Heart left ventricle (tissue), 16 donors: Measurements from ENCODE around the gene DCPS. TPM values are rescaled to one million over a fixed set of nuclear protein-coding genes. Genes with fewer than 3 reads are reported as not detected.
A peak's percentile ranks its signal among the peaks of the same experiment; 100 is the strongest.

Experiments
- ATAC-seq, 4 donors: fragments of 200-7000 bp; cut with Tn5 transposase; one replicate each; pipeline ENCODE4 v1.9.1; 2020 to 2022; ENCODE audit warnings: moderate library complexity in 4 of 4, mild to moderate bottlenecking in 3 of 4, moderate number of reproducible peaks in 1 of 4
- DNase-seq, 5 donors: peaks; one replicate each; pipeline ENCODE4 v3.0.0-alpha.2; 2020
- H3K27ac ChIP-seq, 12 donors: fragments of 200-600 bp; sonication (generic) in 4 of 12; one replicate each; pipeline versions ENCODE4 v1.5.0 to v1.8.0; 2016 to 2022; ENCODE audit warnings: mild to moderate bottlenecking in 2 of 12
- H3K27me3 ChIP-seq, 9 donors: fragments of 200-600 bp; sonication (generic) in 2 of 9; one replicate each; pipeline versions ENCODE4 v1.5.1 to v1.8.0; 2016 to 2022; ENCODE audit warnings: mild to moderate bottlenecking in 3 of 9
- H3K36me3 ChIP-seq, 9 donors: fragments of 200-600 bp; sonication (generic) in 2 of 9; one replicate each; pipeline versions ENCODE4 v1.5.0 to v1.8.0; 2018 to 2022; ENCODE audit warnings: mild to moderate bottlenecking in 2 of 9
- H3K4me1 ChIP-seq, 12 donors: fragments of 200-600 bp; sonication (generic) in 4 of 12; one replicate each; pipeline versions ENCODE4 v1.5.0 to v1.8.0; 2016 to 2022; ENCODE audit warnings: mild to moderate bottlenecking in 3 of 12
- H3K4me3 ChIP-seq, 12 donors: fragments of 200-600 bp; sonication (generic) in 4 of 12; one replicate each; pipeline versions ENCODE4 v1.5.0 to v1.8.0; 2017 to 2022; ENCODE audit warnings: mild to moderate bottlenecking in 9 of 12, moderate library complexity in 4 of 12
- H3K9me3 ChIP-seq, 12 donors: fragments of 200-600 bp; sonication (generic) in 4 of 12; one replicate each; pipeline versions ENCODE4 v1.5.0 to v1.8.0; 2016 to 2022; ENCODE audit warnings: mild to moderate bottlenecking in 1 of 12
- CTCF ChIP-seq, 12 donors: fragments of 200-600 bp; sonication (generic) in 4 of 12; IDR thresholded peaks; one replicate each; pipeline versions ENCODE4 v1.5.0 to v1.8.0; 2018 to 2022; ENCODE audit warnings: antibody characterized with exemption in 12 of 12, mild to moderate bottlenecking in 5 of 12
- POLR2A ChIP-seq, 2 donors: fragments of 450-650 bp; IDR thresholded peaks; one replicate each; pipeline ENCODE4 v1.6.1; 2017; ENCODE audit warnings: antibody characterized with exemption in 2 of 2, mild to moderate bottlenecking in 2 of 2, moderate library complexity in 2 of 2
- WGBS, 4 donors: extraction: QIAGEN DNeasy Blood & Tissue Kit in 2 of 4; methylation state at CpG; one replicate each; pipeline versions ENCODE4 v1.1.5 to v1.1.7; 2013 to 2018; 5-methylcytosine and 5-hydroxymethylcytosine counted together
- intact Hi-C, 10 donors: fragments of 100-400 bp; cut with DNase I; formaldehyde crosslinking; loops; one replicate each; pipeline versions ENCODE4 v1.11.1 to v1.14.2; 2022
- polyA plus RNA-seq, 2 donors: library from polyadenylated mRNA; stranded (reverse); fragments of 200-250 nt; gene quantifications; one replicate each; pipeline ENCODE4 v1.2.3, GENCODE V29; 2013
- total RNA-seq, 9 donors: library from RNA; depleted of rRNA in 2 of 9; stranded (reverse); fragments of >200 nt in 2 of 9; fragmentation: NEBNext Ultra II Directional in 3 of 9; extraction: Animal tissue kit (Norgen Biotek cat#: 25700) in 3 of 9; gene quantifications; one replicate each; pipeline versions ENCODE4 v1.1.0 to v1.2.4, GENCODE V29; 2016 to 2023
- donor health status: ischemic (EF 13 %, LVEDD 7.1; RV severe dilation, severe dysfunction).
- donor health status: healthy with polysubstance abuse.
- donor health status: DM: no; HTN: yes; CAD: no.
- donor health status: DM: no; HTN: no; CAD: no.
- donor health status: ischemic (EF 25% LVEDD 6.9; RV normal size, moderate dysfunction).
- donor health status: ischemic (EF 25% LVEDD 5.7; RV mildly dilated, moderate dysfunction).
- donor health status: healthy.
- donor health status: DM: yes; HTN: yes; CAD: no.
- donor health status: ischemic (EF 35%, LVEDD 5.7; RV mildly dilated, moderate dysfunction).
- donor health status: nonischemic (EF 11% LVEDD 7.7; RV severe dilation, severe dysfunction).
- donor health status: DM: yes; HTN: yes; CAD: no.
- donor health status: PGD.
- donor health status: ischemic (EF 29% LVEDD 5.4; RV normal size, mild dysfunction).
- donor health status: nonischemic (EF 23%, LVEDD 6.1; RV moderate dilation, normal function).

The DCPS gene
- total and polyA plus RNA-seq, 11 donors = 7.7 to 18.9 (median 11.1) TPM

DNA sequence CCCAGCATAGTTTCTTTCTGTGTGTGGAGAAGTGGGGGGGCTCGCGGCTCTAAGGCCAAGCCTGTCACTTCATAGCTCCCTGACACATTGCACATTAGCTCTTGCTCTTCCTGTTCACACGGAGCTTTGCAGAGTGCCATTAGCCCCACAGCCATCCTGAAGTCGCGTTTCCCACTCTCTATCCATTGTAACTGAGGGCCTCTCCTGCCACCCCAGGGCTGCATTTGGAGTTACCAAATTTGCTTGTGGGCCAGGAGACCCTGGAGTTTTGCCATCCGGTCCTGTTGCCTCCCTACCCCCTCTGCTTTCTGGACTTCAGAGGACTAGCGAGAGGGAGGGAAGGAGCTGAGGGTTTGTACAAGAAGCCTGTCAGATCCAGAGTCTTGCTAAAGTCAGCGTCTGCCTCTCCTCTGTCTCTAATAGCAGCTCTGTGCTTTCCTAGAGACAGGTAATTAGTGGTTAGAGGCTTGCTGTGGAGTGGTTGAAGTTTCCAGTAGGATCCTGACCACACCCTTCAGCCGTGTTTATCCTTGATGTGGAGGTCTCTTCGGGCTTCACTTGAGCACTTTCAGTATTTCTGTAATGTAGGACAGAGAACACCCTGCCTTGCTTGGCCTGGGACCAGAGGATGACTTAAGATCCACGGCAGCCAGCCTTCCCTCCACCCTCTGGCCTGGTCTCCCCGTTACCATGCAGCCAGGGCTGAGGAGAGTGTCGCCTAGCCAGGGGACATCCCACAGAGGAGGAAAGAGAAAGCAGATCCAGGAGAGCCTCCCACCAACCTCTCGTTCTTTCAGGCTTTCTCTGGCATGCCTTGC is 14.1 kb downstream of the DCPS start:
- H3K4me3 ChIP-seq = peak overlapping the region in 7 of 12 donors; percentile 6 to 44 (median 17)
- WGBS, 4 donors = 29 to 63% (median 31%) methylated on average over 9 to 14 of the region's 14 CpGs
- intact Hi-C loops = loop anchor here in 9 of 10 donors (5.0 to 10.0 kb wide), 9 partner anchors 39 to 1027 kb away; partner anchors contain the start of gene ST3GAL4 (in 4 of the 9)
- H3K9me3 ChIP-seq = no peaks in the 10 kb centered on the region
- DNase-seq (peak; percentile 79 to 88 (median 83)), ATAC-seq (peak; percentile 86 to 93 (median 92))
- TF ChIP-seq CTCF (IDR thresholded peaks at IDR 0.05) (peak in 1 of 12 donors; percentile 12), POLR2A (IDR thresholded peaks at IDR 0.05) (no peak)
- H3K4me1 ChIP-seq = peaks cover 7 to 45% (median 27%) of the 10 kb centered on the region in 12 donors
- peak overlapping the region; percentile 73 to 93 (median 82) for H3K27ac ChIP-seq
- no peaks in the 10 kb centered on the region for H3K27me3 ChIP-seq
- H3K36me3 ChIP-seq = peaks cover 0 to 16% (median 4%) of the 10 kb centered on the region in 9 donors

GRCh38 chr11:126318574-126319373 is 14.9 kb downstream of the DCPS start:
- TF ChIP-seq CTCF (IDR thresholded peaks at IDR 0.05) (no peak), POLR2A (IDR thresholded peaks at IDR 0.05) (peak in 1 of 2 donors; percentile 19)
- ATAC-seq = peak; percentile 60 to 89 (median 86)
- Histone ChIP-seq H3K4me3 (peak overlapping the region in 6 of 12 donors; percentile 3 to 44 (median 22)), H3K27me3 (no peaks in the 10 kb centered on the region), H3K36me3 (peaks cover 0 to 17% (median 0%) of the 10 kb centered on the region in 9 donors), H3K4me1 (peaks cover 7 to 45% (median 27%) of the 10 kb centered on the region in 12 donors), H3K9me3 (no peaks in the 10 kb centered on the region), H3K27ac (peak overlapping the region; percentile 73 to 93 (median 82))
- intact Hi-C loops = loop anchor here in 9 of 10 donors (5.0 to 10.0 kb wide), 9 partner anchors 39 to 1026 kb away; partner anchors contain the start of gene ST3GAL4 (in 4 of the 9)
- 49 to 68% (median 57%) methylated on average over 8 to 9 of the region's 9 CpGs for WGBS, 4 donors
- peak in 4 of 5 donors; percentile 59 to 73 (median 62) for DNase-seq

GRCh38 chr11:126319374-126319740 is 15.5 kb downstream of the DCPS start:
- Histone ChIP-seq H3K9me3 (no peaks in the 10 kb centered on the region), H3K4me1 (peaks cover 7 to 41% (median 27%) of the 10 kb centered on the region in 12 donors), H3K27ac (peak overlapping the region; percentile 73 to 93 (median 82)), H3K27me3 (no peaks in the 10 kb centered on the region), H3K4me3 (no peak overlapping the region), H3K36me3 (peaks cover 0 to 15% (median 0%) of the 10 kb centered on the region in 9 donors)
- ATAC-seq (no peak), DNase-seq (no peak)
- intact Hi-C loops = loop anchor here in 9 of 10 donors (5.0 to 10.0 kb wide), 9 partner anchors 38 to 1025 kb away; partner anchors contain the start of gene ST3GAL4 (in 4 of the 9)
- no peak for TF ChIP-seq POLR2A (IDR thresholded peaks at IDR 0.05)
- no peak for TF ChIP-seq CTCF (IDR thresholded peaks at IDR 0.05)
- WGBS, 4 donors = 65 to 89% (median 78%) methylated on average over 4 to 5 of the region's 5 CpGs
